GM12892 (cell line): ENCODE data around the gene SLC22A5.

Source experiments
- POLR2A ChIP-seq: IDR thresholded peaks from 2 replicates; pipeline ENCODE4 v1.6.1; 2011; ENCODE audit warnings: low read depth, low read length, control low read depth
- POLR2AphosphoS5 ChIP-seq: IDR thresholded peaks from 2 replicates; pipeline ENCODE4 v1.6.1; 2011; ENCODE audit warnings: low read depth, low read length, control low read depth
- TAF1 ChIP-seq: IDR thresholded peaks from 2 replicates; pipeline ENCODE4 v1.6.1; 2011; ENCODE audit warnings: low read depth, mild to moderate bottlenecking, control low read depth, low read length, borderline replicate concordance

GRCh38 chr5:132389051-132389331, 19.5 kb downstream of the SLC22A5 start:
- TF ChIP-seq POLR2A = no peak
- no peak for TF ChIP-seq POLR2AphosphoS5
- TF ChIP-seq TAF1 = no peak
